ENCODE results near the gene CD7.

The CD7 gene

GRCh38 chr17:82314012-82314726, 3.2 kb downstream of the CD7 start:
- no peak for DNase-seq

DNA sequence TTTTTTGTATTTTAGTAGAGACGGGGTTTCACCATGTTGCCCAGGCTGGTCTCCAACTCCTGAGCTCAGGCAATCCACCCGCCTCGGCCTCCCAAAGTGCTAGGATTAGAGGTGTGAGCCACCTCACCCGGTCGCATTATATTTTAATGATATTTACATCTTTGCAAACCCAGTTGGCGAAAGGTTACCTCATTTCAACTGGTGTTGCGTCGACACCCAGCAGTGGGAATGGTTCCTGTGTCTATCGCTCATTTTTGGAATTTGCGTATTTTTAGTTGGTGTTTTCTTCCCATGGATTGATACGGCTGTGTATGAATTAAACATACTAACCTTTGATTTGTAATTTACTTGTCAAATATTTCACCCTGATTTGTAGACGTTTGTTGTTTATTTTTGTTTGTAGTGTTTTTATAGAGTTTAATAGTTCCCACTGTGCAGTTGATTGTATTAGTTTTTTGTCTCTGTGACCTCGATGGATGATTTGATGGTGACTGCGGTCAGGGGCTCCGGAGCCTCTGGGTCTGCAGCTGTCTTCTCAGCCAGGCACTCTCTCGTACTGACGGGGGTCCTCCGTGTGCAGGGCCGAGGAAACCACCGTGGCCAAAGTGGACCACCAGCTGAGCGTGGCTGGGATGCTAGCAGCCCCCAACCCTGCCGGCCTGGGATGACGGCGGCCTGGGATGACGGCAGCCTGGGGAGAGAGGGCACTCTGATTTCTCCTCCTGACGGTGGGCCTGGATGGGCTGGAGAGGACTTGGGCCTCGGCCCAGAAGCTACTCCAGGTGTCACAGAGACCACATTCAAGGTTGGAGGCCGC, 4.0 kb downstream of the CD7 start:
- DNase-seq = no peak

DNA sequence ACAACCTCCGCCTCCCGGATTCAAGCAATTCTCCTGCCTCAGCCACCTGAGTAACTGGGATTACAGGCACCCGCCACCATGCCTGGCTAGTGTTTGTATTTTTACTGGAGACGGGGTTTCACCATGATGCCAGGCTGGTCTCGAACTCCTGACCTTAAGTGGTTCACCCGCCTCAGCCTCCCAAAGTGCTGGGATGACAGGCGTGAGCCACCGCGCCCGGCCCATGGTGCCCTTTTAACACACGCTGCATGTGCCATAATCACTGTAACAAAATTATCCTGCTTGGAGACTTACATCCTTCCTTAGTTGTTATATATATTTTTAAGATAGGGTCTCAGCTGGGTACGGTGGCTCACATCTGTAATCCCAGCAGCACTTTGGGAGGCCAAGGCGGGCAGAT, 5.4 kb downstream of the CD7 start:
- no peak for DNase-seq

DNA sequence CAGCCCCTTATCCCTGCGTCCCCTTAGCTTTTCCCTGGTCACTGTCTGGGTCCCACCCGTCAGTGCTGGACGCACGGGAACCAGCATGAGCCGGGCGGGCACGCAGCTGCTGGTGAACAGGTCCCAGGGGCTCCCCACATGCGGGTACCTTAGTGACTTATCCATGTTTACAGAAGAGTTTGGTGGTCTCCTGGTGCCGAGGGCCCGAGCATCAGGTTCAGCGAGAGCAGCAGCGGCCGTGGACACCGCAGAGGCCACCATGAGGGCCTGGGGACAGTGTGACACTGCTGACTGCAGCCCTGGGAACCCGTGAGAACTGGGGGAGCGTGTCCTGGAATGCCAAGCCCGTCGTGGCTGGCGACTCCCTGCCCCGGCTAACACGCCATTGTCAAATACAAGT, 6.5 kb downstream of the CD7 start:
- DNase-seq = no peak

GRCh38 chr17:82309656-82310570, 7.5 kb downstream of the CD7 start:
- DNase-seq = no peak

GRCh38 chr17:82305727-82306300, 11.6 kb downstream of the CD7 start:
- peak in 1 of 2 experiments; percentile 42 for DNase-seq

GRCh38 chr17:82304826-82305726, 12.3 kb downstream of the CD7 start:
- no peak for DNase-seq

DNA sequence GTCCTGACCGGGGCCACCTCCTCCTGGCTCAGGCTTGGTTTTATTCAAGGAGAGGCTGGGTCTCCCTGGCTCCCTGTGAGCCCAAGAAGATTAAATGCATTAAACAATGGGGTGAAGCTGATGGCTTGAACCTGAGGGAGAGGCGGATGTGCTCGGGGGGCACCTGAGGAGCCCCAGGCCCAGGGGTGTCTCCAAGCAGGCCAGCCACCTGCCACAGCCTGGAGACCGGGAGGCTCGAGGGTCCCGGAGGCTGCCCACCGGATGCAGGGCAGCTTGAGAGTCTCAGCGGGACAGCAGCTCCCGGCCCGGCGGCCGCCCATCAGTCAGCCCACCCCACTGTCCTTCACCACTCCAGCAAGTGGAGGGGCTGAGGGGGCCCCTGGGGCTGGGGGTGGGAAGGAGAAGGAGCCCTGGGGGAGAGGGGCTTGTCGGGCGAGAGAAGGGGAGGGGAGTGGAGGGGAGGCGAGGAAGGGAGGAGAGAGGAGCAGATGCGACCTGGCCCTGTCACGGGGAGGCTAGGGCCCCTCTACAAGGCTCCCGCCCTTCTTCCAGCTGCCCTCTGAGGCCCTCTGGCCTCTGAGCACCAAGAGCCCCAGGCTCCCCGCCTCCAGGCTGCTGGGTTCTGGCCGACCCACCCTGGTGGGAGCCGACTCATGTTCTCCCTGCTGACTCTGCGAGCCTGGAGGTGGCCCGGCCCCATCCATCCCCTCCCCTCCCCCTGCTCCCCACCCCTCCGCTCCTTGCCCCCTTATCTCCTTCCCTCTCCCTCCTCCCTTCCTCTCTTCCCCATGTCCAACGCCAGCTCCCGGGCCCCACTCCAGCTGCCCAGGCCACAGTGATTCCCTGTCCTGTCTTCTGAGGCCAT, 13.2 kb downstream of the CD7 start:
- no peak for DNase-seq

DNA sequence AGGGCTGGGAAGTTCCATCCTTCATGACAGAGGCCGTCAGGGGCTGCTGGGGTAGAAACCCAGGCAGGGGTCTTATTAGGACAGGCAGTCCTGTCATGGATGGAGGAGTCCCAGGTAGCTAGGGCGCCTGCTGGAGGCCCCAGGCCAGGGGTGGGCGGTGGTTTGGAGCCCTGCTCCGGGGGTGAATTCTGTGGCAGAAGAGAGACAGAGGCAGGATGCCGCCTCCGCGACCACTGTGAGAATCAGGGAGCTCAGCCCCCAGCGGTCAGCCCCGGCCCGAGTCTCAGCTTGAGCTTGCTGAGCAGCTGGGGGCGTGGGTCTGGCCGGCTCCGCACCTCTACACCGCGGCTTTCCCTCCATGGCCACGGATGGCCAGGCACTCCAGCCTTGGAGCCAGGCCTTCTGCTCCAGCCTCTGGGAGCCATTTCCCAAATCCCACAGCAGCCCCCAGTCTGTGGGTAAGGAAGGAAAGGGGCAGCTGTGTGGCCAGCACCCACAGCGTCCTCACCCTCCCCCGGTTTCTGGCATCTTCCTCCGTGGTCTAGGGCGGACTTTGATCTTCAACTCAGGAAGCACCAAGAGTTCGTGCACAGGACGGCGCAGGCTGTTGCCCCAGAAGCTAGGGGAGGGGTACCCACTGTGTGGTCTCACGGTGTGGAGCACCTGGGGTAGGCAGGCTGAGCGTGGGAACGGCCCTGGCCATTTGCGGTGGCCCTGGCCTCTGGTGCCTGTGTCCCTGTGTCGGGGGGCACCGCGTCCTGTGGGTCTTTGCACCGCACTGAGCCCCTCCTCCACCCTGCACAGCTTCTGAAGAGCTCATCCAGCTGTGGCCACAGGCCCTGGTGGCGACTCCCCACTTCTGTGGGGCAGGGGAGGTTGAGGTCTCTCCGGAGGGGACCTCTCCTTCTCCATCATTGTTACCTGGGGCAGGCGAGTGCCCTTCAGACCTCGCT, 14.1 kb downstream of the CD7 start:
- peak; percentile 69 to 71 for DNase-seq

DNA sequence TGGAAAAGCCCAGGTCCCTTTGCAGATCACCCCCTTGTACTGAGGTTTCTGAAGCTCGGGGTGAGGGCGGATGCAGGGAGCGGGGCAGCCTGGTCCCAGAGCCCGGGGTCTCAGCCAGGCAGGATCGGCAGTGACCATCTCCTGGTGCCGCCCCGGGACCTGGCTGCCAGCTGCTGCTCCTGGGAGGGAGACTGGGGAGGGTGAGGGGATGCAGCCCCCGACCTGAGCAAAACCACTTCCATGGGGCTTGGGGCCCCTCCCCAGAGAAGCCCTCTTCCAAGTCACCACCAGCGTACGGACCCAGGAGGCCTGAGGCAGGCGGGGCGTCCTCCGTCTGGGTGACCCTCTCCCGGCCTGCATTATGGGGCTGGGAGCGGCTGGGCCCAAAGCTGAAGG, 14.8 kb downstream of the CD7 start:
- DNase-seq = no peak

- peak; percentile 87 for DNase-seq
Observed at GRCh38 chr17:82301916-82302567, 15.4 kb downstream of the CD7 start.

- DNase-seq = peak in 1 of 2 experiments; percentile 52
Observed at GRCh38 chr17:82301300-82301915, 16.0 kb downstream of the CD7 start.

DNA sequence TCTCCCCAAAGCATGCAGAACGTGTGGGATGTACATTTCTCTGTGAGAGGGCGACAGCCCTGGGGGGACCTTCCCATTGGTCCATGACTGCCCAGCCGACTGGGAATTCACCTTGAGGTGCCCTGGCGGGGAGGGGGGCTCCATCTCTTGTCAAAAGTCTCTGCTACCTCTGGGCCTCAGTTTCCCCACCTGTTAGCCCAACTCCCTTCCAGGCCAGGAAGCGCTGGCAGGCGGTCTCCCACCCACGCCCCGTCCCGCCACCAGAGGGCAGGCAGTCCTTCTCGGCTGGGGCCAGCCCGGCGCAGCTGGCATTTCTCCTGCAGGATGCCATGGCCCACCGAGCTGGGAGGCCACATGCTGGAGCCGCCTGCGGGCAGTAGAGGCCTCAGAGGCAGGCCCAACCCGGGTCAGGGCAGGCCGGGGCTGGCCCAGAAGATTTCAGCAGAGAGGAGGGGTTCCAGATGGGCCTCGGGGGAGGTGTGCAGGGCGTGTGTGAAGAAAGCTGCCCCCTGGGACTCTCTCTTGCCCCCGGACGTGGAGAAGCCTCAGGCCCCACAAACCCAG, 16.6 kb downstream of the CD7 start:
- DNase-seq = peak; percentile 85 to 86

- no peak for DNase-seq
Observed at GRCh38 chr17:82300228-82300627, 17.2 kb downstream of the CD7 start.

DNA sequence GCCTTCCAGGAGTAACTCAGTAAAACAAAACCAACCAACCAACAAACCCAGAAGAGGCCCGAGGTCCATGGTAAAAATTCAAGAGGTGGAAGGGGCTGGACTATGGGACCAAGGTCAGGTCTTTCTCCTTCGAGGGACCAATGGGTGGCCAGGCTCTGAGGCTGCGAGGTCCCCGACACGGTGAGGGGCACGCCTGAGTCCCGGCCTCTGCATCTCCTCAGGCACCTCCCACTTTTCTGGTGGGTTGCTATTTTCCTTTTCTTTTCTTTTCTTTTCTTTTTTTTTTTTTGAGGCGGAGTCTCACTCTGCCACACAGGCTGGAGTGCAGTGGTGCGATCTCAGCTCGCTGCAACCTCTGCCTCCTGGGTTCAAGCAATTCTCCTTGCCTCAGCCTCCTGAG, 18.0 kb downstream of the CD7 start:
- DNase-seq = no peak

DNA sequence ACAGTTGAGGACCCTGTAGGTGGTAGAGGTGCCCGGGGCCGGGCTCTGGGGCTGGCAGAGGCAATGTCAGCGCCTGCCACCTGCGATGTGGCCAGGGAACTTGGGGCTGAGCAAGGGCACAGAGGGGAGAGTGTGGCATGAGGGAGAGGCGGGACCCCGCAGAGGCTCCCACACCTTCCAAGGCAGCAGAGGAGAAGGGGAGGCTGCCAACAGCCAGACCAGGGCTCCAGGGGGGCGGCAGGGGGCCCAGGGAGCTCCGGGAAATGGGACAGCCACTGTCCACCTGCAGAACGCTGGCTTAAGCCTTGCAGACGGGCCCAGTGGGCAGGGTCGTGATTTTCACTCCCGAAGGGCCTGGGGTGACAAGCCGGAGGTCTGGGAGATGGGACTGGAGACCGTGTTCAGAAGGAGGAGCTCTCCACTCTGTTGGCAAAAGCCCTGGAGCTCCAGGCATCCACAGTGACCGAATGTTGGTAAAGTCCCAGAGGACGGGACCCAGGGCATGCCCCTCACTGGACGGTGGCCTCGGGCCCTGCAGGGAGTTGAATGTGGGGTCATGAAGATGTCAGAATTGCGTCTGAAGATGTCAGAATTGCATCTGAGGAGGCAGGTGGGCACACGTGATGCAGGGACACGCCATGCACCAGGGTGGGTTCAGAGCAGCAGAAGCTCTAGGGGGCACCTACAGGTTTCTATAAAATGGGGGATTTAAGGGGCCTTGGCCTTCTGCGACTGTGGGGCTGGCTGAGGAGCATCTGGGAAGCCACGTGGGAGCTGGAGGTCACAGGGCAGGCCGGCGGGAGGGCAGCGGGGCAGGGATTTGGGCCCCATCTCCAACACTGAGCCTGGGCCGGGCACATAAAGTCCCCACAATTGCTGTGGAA, 18.6 kb downstream of the CD7 start:
- peak; percentile 72 to 77 for DNase-seq
